HG03378 (cell line): ENCODE data around the gene C3.

Source experiments
- ATAC-seq: cut with Tn5 transposase; IDR thresholded peaks from one replicate; pipeline ENCODE4 v1.9.1; 2021; ENCODE audit warnings: mild to moderate bottlenecking, moderate library complexity; ENCODE audit not compliant: unreplicated experiment

The C3 gene

GRCh38 chr19:6745965-6746364 is 25.5 kb upstream of the C3 start:
- no peak for ATAC-seq

GRCh38 chr19:6744381-6745301 is 24.2 kb upstream of the C3 start:
- no peak for ATAC-seq

GRCh38 chr19:6743714-6744380 is 23.4 kb upstream of the C3 start:
- ATAC-seq: no peak

- ATAC-seq: no peak
These were observed 22.6 kb upstream of the C3 start for GRCh38 chr19:6743066-6743465.

- no peak for ATAC-seq
These were observed 20.3 kb upstream of the C3 start for GRCh38 chr19:6740589-6741343.

GRCh38 chr19:6739883-6740588 is 19.6 kb upstream of the C3 start:
- ATAC-seq: no peak

GRCh38 chr19:6739390-6739882 is 19.0 kb upstream of the C3 start, which contains the start of gene TRIP10:
TRIP10 (plus strand) TSS chr19:6739680; CDS start chr19:6739762, 82 bp downstream.
- no peak for ATAC-seq

- no peak for ATAC-seq
These were observed 18.4 kb upstream of the C3 start for GRCh38 chr19:6738787-6739389.

- peak; percentile 0 for ATAC-seq
These were observed 17.7 kb upstream of the C3 start for GRCh38 chr19:6737873-6738786.

GRCh38 chr19:6737284-6737872 is 16.9 kb upstream of the C3 start, which contains the start of gene GPR108:
GPR108 (minus strand) TSS chr19:6737580; CDS start chr19:6737576, 4 bp downstream.
- peak; percentile 73 for ATAC-seq

- no peak for ATAC-seq
These were observed 16.4 kb upstream of the C3 start for GRCh38 chr19:6736917-6737283.

- ATAC-seq: no peak
These were observed 15.9 kb upstream of the C3 start for GRCh38 chr19:6736169-6736916.

GRCh38 chr19:6735181-6735911 is 14.9 kb upstream of the C3 start:
- no peak for ATAC-seq

GRCh38 chr19:6734096-6734696 is 13.7 kb upstream of the C3 start:
- no peak for ATAC-seq

GRCh38 chr19:6733338-6734095 is 13.1 kb upstream of the C3 start:
- no peak for ATAC-seq

GRCh38 chr19:6732803-6733337 is 12.4 kb upstream of the C3 start:
- no peak for ATAC-seq
